GM19467 (cell line): ENCODE data around the gene STX11.
"Not testable (repeated sequence)": the region's sequence is repeated elsewhere in the genome, so short reads cannot be mapped to it uniquely, and the experiment has no call there.

ENCODE experiments used
- ATAC-seq: cut with Tn5 transposase; IDR thresholded peaks from one replicate; pipeline ENCODE4 v1.9.1; 2021; ENCODE audit warnings: mild to moderate bottlenecking, moderate library complexity; ENCODE audit not compliant: unreplicated experiment

The STX11 gene

GRCh38 chr6:144171406-144171805 lies 21.1 kb downstream of the STX11 start:
- no peak for ATAC-seq

- no peak for ATAC-seq
These were observed 23.7 kb downstream of the STX11 start for GRCh38 chr6:144174006-144174405.

GRCh38 chr6:144176043-144176442 lies 25.7 kb downstream of the STX11 start:
- no peak for ATAC-seq

GRCh38 chr6:144177726-144178125 lies 27.4 kb downstream of the STX11 start:
- no peak for ATAC-seq

GRCh38 chr6:144178323-144178722 lies 28.0 kb downstream of the STX11 start:
- no peak for ATAC-seq

- ATAC-seq, result no peak
These were observed 28.9 kb downstream of the STX11 start for GRCh38 chr6:144179237-144179636.

- ATAC-seq, result no peak
These were observed 29.5 kb downstream of the STX11 start for GRCh38 chr6:144179828-144180227.

GRCh38 chr6:144180354-144180753 lies 30.0 kb downstream of the STX11 start:
- ATAC-seq, result not testable (repeated sequence)

GRCh38 chr6:144181639-144182038 lies 31.3 kb downstream of the STX11 start:
- ATAC-seq, result no peak

GRCh38 chr6:144184186-144184585 lies 33.9 kb downstream of the STX11 start:
- ATAC-seq, result not testable (repeated sequence)

GRCh38 chr6:144185133-144185836 lies 35.0 kb downstream of the STX11 start:
- ATAC-seq, result no peak

GRCh38 chr6:144186817-144187625 lies 36.7 kb downstream of the STX11 start:
- ATAC-seq, result no peak

- ATAC-seq, result no peak
These were observed 39.0 kb downstream of the STX11 start for GRCh38 chr6:144189351-144189750.

- no peak for ATAC-seq
These were observed 39.8 kb downstream of the STX11 start for GRCh38 chr6:144190080-144190479.

GRCh38 chr6:144190593-144190992 lies 40.3 kb downstream of the STX11 start:
- ATAC-seq, result no peak

- no peak for ATAC-seq
These were observed 42.9 kb downstream of the STX11 start for GRCh38 chr6:144193181-144193580.

GRCh38 chr6:144194293-144194810 lies 44.0 kb downstream of the STX11 start:
- ATAC-seq, result no peak

GRCh38 chr6:144195671-144196270 lies 45.5 kb downstream of the STX11 start:
- no peak for ATAC-seq

- ATAC-seq, result no peak
These were observed 47.6 kb downstream of the STX11 start for GRCh38 chr6:144197919-144198318.

GRCh38 chr6:144202879-144203468 lies 52.7 kb downstream of the STX11 start:
- no peak for ATAC-seq

- no peak for ATAC-seq
These were observed 60.8 kb downstream of the STX11 start for GRCh38 chr6:144211160-144211559.
